HCT116 (cell line): Measurements from ENCODE around the gene TLL2. TPM values are rescaled to one million over a fixed set of nuclear protein-coding genes. Genes with fewer than 3 reads are reported as not detected.

Source experiments
- ATAC-seq: fragments of 200-7000 bp; cut with Tn5 transposase; 2 replicates; pipeline ENCODE4 v1.9.1; 2020; ENCODE audit warnings: mild to moderate bottlenecking, moderate library complexity
- BruUV-seq: library from RNA; stranded (reverse); fragments of 400-500 nt; replicated peaks from 2 replicates; lab custom pipeline; 2021; lab: Mats Ljungman, UMichigan
- CTCF ChIA-PET: fragments of 300-600 bp; sonication (Branson Sonifier 250); formaldehyde crosslinking; loops from one replicate; lab custom pipeline; 2021; ENCODE audit warnings: antibody characterized with exemption; lab: Charles Lee
- POLR2A ChIA-PET: fragments of 300-600, 350-600 bp; sonication (Branson Sonifier 250); formaldehyde crosslinking; loops from one replicate; lab custom pipeline; 2021; ENCODE audit warnings: antibody characterized with exemption; lab: Charles Lee
- RAD21 ChIA-PET, 2 experiments: fragments of 300-600 bp; sonication (Branson Sonifier 250); formaldehyde crosslinking; loops; one replicate each; lab custom pipeline; 2023; ENCODE audit warnings: low total read pairs in 2 of 2; ENCODE audit not compliant: uncharacterized antibody in 2 of 2, unreplicated experiment in 2 of 2, low non-redundant PET in 1 of 2; lab: Charles Lee
- DNase-seq: peaks from one replicate; pipeline ENCODE4 v3.0.0-alpha.2; 2010; ENCODE audit warnings: low read depth, low spot score
- H2AFZ ChIP-seq: fragments of 200-600 bp; shearing (Covaris generic), sonication (generic); 2 replicates; pipeline ENCODE4 v1.6.1; 2017; ENCODE audit warnings: low read depth, mixed run types, mixed read lengths, antibody characterized with exemption, low read length; ENCODE audit not compliant: poor library complexity, severe bottlenecking
- H3K27ac ChIP-seq: 2 replicates; pipeline ENCODE4 v1.5.1; 2012; ENCODE audit warnings: low read depth, low read length
- H3K27me3 ChIP-seq: fragments of 200-600 bp; sonication (generic); 2 replicates; pipeline ENCODE4 v1.6.1; 2016; ENCODE audit warnings: mixed run types, low read length, mixed read lengths; ENCODE audit not compliant: insufficient read depth
- H3K36me3 ChIP-seq, 2 experiments: fragments of 200-500 bp in 1 of 2; fragments of 200-600 bp in 1 of 2; sonication (Bioruptor generic) in 1 of 2; sonication (generic) in 1 of 2; 2 replicates each; pipeline versions ENCODE4 v1.5.1 to v1.6.1; 2014 to 2016; ENCODE audit warnings: low read length in 2 of 2, inconsistent platforms in 1 of 2, mixed read lengths in 1 of 2, mixed run types in 1 of 2; ENCODE audit not compliant: insufficient read depth in 2 of 2, control insufficient read depth in 1 of 2
- H3K4me1 ChIP-seq, 2 experiments: fragments of 200-600 bp in 1 of 2; sonication (generic) in 1 of 2; 2 replicates each; pipeline versions ENCODE4 v1.5.1 to v1.6.1; 2012 to 2017; ENCODE audit warnings: low read length in 2 of 2, inconsistent platforms in 1 of 2, mild to moderate bottlenecking in 1 of 2, mixed read lengths in 1 of 2, mixed run types in 1 of 2, moderate library complexity in 1 of 2; ENCODE audit not compliant: insufficient read depth in 2 of 2, control insufficient read depth in 1 of 2
- H3K4me2 ChIP-seq: fragments of 200-600 bp; sonication (generic); 2 replicates; pipeline ENCODE4 v1.6.1; 2017; ENCODE audit warnings: mixed run types, low read length, mixed read lengths
- H3K4me3 ChIP-seq, 2 experiments: fragments of 200-600 bp in 1 of 2; sonication (generic) in 1 of 2; replicated peaks in 1 of 2; 2 replicates each; pipeline ENCODE4 v1.5.1; 2011 to 2016; ENCODE audit warnings: low read length in 2 of 2, control low read depth in 1 of 2, low read depth in 1 of 2, mild to moderate bottlenecking in 1 of 2, mixed read lengths in 1 of 2, mixed run types in 1 of 2
- H3K79me2 ChIP-seq: fragments of 200-600 bp; sonication (generic); 2 replicates; pipeline ENCODE4 v1.6.1; 2017; ENCODE audit warnings: mild to moderate bottlenecking, mixed run types, low read length, moderate library complexity, mixed read lengths; ENCODE audit not compliant: insufficient read depth
- H3K9ac ChIP-seq: fragments of 200-600 bp; sonication (generic); 2 replicates; pipeline ENCODE4 v1.6.1; 2016; ENCODE audit warnings: low read length, mixed read lengths
- H3K9me2 ChIP-seq: fragments of 200-600 bp; sonication (generic), shearing (Covaris generic); 2 replicates; pipeline ENCODE4 v1.6.1; 2017; ENCODE audit warnings: mixed run types, mild to moderate bottlenecking, moderate library complexity; ENCODE audit not compliant: insufficient read depth
- H3K9me3 ChIP-seq, 2 experiments: fragments of 200-500 bp in 1 of 2; fragments of 200-600 bp in 1 of 2; sonication (Bioruptor generic) in 1 of 2; sonication (generic) in 1 of 2; 2 replicates each; pipeline ENCODE4 v1.6.1; 2014 to 2017; ENCODE audit warnings: low read length in 2 of 2, mixed read lengths in 2 of 2, inconsistent platforms in 1 of 2, low read depth in 1 of 2, mild to moderate bottlenecking in 1 of 2, mixed run types in 1 of 2, moderate library complexity in 1 of 2; ENCODE audit not compliant: control insufficient read depth in 1 of 2, insufficient read depth in 1 of 2
- H4K20me1 ChIP-seq: fragments of 200-600 bp; sonication (generic), shearing (Covaris generic); 2 replicates; pipeline ENCODE4 v1.6.1; 2017; ENCODE audit warnings: mixed run types, mild to moderate bottlenecking, moderate library complexity; ENCODE audit not compliant: insufficient read depth
- CBX3 ChIP-seq: IDR thresholded peaks from 2 replicates; pipeline ENCODE4 v1.6.1; 2012; ENCODE audit warnings: low read depth
- EGR1 ChIP-seq: IDR thresholded peaks from 2 replicates; pipeline ENCODE4 v1.6.1; 2012; ENCODE audit warnings: low read depth
- EZH2phosphoT487 ChIP-seq: fragments of 200-600 bp; IDR thresholded peaks from 2 replicates; pipeline ENCODE4 v1.6.1; 2018; ENCODE audit warnings: antibody characterized with exemption, borderline replicate concordance
- FOSL1 ChIP-seq: IDR thresholded peaks from 2 replicates; pipeline ENCODE4 v1.6.1; 2012; ENCODE audit warnings: low read depth
- JUND ChIP-seq: IDR thresholded peaks from 2 replicates; pipeline ENCODE4 v1.6.1; 2012
- POLR2A ChIP-seq: IDR thresholded peaks from 2 replicates; pipeline ENCODE4 v1.7.0; 2011; ENCODE audit warnings: borderline replicate concordance; ENCODE audit not compliant: insufficient read depth, insufficient read length; ENCODE audit errors: extremely low read depth
- POLR2AphosphoS5 ChIP-seq: IDR thresholded peaks from 2 replicates; pipeline ENCODE4 v1.6.1; 2011; ENCODE audit warnings: mild to moderate bottlenecking, low read depth, low read length, moderate library complexity
- RAD21 ChIP-seq: IDR thresholded peaks from 2 replicates; pipeline ENCODE4 v1.6.1; 2012; ENCODE audit warnings: low read depth, mild to moderate bottlenecking
- SP1 ChIP-seq: IDR thresholded peaks from 2 replicates; pipeline ENCODE4 v1.6.1; 2012; ENCODE audit warnings: low read depth
- SRF ChIP-seq: IDR thresholded peaks from 2 replicates; pipeline ENCODE4 v1.6.1; 2012; ENCODE audit warnings: low read depth
- ZFX ChIP-seq: fragments of 450-650 bp; IDR thresholded peaks from 2 replicates; pipeline ENCODE4 v1.6.1; 2017
- ZNF274 ChIP-seq: fragments of 200-500 bp; sonication (Bioruptor generic); IDR thresholded peaks from 2 replicates; pipeline ENCODE4 v1.6.1; 2014; ENCODE audit warnings: mild to moderate bottlenecking, low read depth, low read length, inconsistent platforms
- intact Hi-C: fragments of 100-400 bp; cut with micrococcal nuclease; formaldehyde crosslinking; loops from 2 replicates; pipeline ENCODE4 v1.10.0; 2022
- total RNA-seq: library from RNA; stranded (reverse); gene quantifications from one replicate; pipeline ENCODE4 v1.2.1, GENCODE V29; 2021; ENCODE audit not compliant: unreplicated experiment
- TF ChIP-seq, protein P1 (sequence below): IDR thresholded peaks from 2 replicates; pipeline ENCODE4 v1.6.1; 2012; ENCODE audit warnings: low read depth
- TF ChIP-seq, protein P2 (sequence below), 3 experiments: fragments of 200-600 bp in 1 of 3; sonication (generic) in 1 of 3; IDR thresholded peaks in 2 of 3; conservative IDR thresholded peaks in 1 of 3; 2 replicates each; pipeline ENCODE4 v1.5.1; 2012 to 2017; ENCODE audit warnings: low read depth in 2 of 3, low read length in 2 of 3, antibody characterized with exemption in 1 of 3, borderline replicate concordance in 1 of 3, control low read depth in 1 of 3, mild to moderate bottlenecking in 1 of 3, mixed read lengths in 1 of 3, mixed run types in 1 of 3, moderate library complexity in 1 of 3; ENCODE audit not compliant: insufficient read depth in 1 of 3
- TF ChIP-seq, protein P3 (sequence below): IDR thresholded peaks from 2 replicates; pipeline ENCODE4 v1.6.1; 2012
- TF ChIP-seq, protein P4 (sequence below): IDR thresholded peaks from 2 replicates; pipeline ENCODE4 v1.6.1; 2011; ENCODE audit warnings: mild to moderate bottlenecking, low read length, moderate library complexity; ENCODE audit not compliant: insufficient replicate concordance; ENCODE audit errors: extremely low read depth

Gene TLL2
- total RNA-seq, 1 experiment from 2014 or later = 1.3 TPM

DNA sequence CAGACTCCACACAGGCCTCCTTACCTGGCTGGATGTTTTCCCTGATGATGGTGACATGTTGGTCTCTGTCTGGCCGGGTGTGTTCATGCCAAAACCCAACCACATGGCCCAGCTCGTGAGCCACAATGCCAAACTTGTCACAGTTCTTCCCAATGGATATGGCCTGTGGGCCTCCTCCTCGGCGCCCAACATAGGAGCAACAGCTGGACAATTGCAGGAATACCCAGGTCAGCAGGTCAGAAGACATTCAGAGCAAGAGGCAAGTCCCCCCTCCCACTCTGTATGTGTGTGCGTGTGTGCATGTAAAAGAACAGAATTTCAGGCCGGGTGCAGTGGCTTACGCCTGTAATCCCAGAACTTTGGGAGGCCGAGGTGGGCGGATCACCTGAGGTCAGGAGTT, 91.2 kb downstream of the TLL2 start:
- TF ChIP-seq, protein P1, sequence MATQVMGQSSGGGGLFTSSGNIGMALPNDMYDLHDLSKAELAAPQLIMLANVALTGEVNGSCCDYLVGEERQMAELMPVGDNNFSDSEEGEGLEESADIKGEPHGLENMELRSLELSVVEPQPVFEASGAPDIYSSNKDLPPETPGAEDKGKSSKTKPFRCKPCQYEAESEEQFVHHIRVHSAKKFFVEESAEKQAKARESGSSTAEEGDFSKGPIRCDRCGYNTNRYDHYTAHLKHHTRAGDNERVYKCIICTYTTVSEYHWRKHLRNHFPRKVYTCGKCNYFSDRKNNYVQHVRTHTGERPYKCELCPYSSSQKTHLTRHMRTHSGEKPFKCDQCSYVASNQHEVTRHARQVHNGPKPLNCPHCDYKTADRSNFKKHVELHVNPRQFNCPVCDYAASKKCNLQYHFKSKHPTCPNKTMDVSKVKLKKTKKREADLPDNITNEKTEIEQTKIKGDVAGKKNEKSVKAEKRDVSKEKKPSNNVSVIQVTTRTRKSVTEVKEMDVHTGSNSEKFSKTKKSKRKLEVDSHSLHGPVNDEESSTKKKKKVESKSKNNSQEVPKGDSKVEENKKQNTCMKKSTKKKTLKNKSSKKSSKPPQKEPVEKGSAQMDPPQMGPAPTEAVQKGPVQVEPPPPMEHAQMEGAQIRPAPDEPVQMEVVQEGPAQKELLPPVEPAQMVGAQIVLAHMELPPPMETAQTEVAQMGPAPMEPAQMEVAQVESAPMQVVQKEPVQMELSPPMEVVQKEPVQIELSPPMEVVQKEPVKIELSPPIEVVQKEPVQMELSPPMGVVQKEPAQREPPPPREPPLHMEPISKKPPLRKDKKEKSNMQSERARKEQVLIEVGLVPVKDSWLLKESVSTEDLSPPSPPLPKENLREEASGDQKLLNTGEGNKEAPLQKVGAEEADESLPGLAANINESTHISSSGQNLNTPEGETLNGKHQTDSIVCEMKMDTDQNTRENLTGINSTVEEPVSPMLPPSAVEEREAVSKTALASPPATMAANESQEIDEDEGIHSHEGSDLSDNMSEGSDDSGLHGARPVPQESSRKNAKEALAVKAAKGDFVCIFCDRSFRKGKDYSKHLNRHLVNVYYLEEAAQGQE = no peak
- no peak for TF ChIP-seq ZNF274
- TF ChIP-seq, protein P2, sequence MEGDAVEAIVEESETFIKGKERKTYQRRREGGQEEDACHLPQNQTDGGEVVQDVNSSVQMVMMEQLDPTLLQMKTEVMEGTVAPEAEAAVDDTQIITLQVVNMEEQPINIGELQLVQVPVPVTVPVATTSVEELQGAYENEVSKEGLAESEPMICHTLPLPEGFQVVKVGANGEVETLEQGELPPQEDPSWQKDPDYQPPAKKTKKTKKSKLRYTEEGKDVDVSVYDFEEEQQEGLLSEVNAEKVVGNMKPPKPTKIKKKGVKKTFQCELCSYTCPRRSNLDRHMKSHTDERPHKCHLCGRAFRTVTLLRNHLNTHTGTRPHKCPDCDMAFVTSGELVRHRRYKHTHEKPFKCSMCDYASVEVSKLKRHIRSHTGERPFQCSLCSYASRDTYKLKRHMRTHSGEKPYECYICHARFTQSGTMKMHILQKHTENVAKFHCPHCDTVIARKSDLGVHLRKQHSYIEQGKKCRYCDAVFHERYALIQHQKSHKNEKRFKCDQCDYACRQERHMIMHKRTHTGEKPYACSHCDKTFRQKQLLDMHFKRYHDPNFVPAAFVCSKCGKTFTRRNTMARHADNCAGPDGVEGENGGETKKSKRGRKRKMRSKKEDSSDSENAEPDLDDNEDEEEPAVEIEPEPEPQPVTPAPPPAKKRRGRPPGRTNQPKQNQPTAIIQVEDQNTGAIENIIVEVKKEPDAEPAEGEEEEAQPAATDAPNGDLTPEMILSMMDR (IDR thresholded peaks at IDR 0.05 in 2 of 3, conservative IDR thresholded peaks at IDR 0.05 in 1 of 3; ENCODE audit: borderline replicate concordance in 1 of 3, insufficient read depth in 1 of 3, low read depth in 2 of 3, low read length in 2 of 3) = no peak
- TF ChIP-seq, protein P3, sequence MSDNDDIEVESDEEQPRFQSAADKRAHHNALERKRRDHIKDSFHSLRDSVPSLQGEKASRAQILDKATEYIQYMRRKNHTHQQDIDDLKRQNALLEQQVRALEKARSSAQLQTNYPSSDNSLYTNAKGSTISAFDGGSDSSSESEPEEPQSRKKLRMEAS = no peak
- no peak for TF ChIP-seq SP1
- no peak for TF ChIP-seq POLR2A
- no peak for TF ChIP-seq ZFX
- no peak for TF ChIP-seq POLR2AphosphoS5
- no peak for TF ChIP-seq EGR1
- no peak for TF ChIP-seq RAD21
- TF ChIP-seq CBX3 = no peak
- TF ChIP-seq SRF = no peak
- no peak for TF ChIP-seq EZH2phosphoT487
- no peak for TF ChIP-seq FOSL1
- TF ChIP-seq, protein P4, sequence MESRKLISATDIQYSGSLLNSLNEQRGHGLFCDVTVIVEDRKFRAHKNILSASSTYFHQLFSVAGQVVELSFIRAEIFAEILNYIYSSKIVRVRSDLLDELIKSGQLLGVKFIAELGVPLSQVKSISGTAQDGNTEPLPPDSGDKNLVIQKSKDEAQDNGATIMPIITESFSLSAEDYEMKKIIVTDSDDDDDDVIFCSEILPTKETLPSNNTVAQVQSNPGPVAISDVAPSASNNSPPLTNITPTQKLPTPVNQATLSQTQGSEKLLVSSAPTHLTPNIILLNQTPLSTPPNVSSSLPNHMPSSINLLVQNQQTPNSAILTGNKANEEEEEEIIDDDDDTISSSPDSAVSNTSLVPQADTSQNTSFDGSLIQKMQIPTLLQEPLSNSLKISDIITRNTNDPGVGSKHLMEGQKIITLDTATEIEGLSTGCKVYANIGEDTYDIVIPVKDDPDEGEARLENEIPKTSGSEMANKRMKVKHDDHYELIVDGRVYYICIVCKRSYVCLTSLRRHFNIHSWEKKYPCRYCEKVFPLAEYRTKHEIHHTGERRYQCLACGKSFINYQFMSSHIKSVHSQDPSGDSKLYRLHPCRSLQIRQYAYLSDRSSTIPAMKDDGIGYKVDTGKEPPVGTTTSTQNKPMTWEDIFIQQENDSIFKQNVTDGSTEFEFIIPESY = no peak
- TF ChIP-seq JUND = no peak
- no peaks in the 10 kb centered on the region for H3K4me1 ChIP-seq
- H3K79me2 ChIP-seq = no peaks in the 10 kb centered on the region
- intact Hi-C loops = no loop called here
- H3K9me3 ChIP-seq = no peaks in the 10 kb centered on the region
- no peak overlapping the region for H2AFZ ChIP-seq
- BruUV-seq = no TSS peak
- no peak overlapping the region for H3K9ac ChIP-seq
- ChIA-PET CTCF (no interaction called here), POLR2A (no interaction called here), RAD21 (no interaction called here)
- no peaks in the 10 kb centered on the region for H3K9me2 ChIP-seq
- H3K27me3 ChIP-seq = peaks cover 24% of the 10 kb centered on the region
- H3K4me3 ChIP-seq = no peak overlapping the region
- H3K36me3 ChIP-seq = no peaks in the 10 kb centered on the region
- no peak for DNase-seq
- no peak for ATAC-seq
- no peak overlapping the region for H3K27ac ChIP-seq
- no peaks in the 10 kb centered on the region for H4K20me1 ChIP-seq
- H3K4me2 ChIP-seq = no peak overlapping the region
